ENCODE data around the gene GCSH.

Gene GCSH

GRCh38 chr16:81060576-81061306 lies 35.5 kb downstream of the GCSH start:
- Histone ChIP-seq H3K27ac (no peak overlapping the region), H3K4me3 (ENCODE audit: low read depth, low read length) (no peak overlapping the region), H3K27me3 (ENCODE audit: insufficient read depth, low read depth, severe bottlenecking) (no peaks in the 10 kb centered on the region), H3K36me3 (no peaks in the 10 kb centered on the region), H3K9me3 (ENCODE audit: severe bottlenecking) (no peaks in the 10 kb centered on the region)
- TF ChIP-seq CTCF (IDR thresholded peaks at IDR 0.05; ENCODE audit: low read depth, low read length), result no peak
- DNase-seq, result peak; percentile 7

DNA sequence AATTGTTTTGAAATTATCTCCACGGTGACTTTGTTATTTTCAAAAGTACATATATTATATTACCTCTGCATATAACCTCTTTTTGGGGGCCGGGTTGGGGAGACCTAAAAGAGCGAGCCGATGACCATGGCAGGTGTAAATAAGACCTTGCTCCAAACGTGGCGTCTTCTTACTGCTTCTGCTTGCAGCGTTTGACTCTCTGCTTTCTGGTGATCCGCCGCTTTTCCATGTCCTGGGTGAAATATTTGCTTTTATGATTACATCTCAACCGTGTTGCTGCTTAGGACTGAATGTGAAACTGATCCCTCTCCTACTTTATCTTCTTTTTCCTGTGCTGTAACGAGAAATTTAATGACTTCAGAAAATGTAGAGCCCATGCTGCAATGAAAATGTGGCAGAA lies 42.4 kb downstream of the GCSH start:
- TF ChIP-seq CTCF (IDR thresholded peaks at IDR 0.05; ENCODE audit: low read depth, low read length), result no peak
- no peaks in the 10 kb centered on the region for H3K36me3 ChIP-seq

DNA sequence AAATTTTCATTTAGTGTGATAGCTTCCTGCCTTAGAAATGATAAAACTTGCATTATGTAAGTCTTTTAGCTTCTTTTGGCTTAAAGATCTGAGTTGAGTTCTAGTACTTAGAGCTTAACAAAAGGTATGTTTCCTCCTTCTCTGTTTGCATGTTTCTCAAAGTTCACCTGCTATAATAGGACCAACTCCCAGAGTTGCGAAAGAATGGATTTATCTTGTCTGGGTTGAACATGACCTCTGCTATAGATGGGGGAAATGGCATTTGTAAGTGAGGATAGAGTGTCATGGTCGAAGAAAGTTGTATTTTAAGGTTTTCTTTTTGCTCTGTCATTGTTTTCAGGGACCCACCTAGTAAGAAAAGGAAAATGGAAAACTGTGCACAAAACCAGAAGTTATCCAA lies 53.4 kb downstream of the GCSH start:
- H3K27ac ChIP-seq, result no peak overlapping the region
- H3K27me3 ChIP-seq (ENCODE audit: insufficient read depth, low read depth, severe bottlenecking), result no peaks in the 10 kb centered on the region
- H3K9me3 ChIP-seq (ENCODE audit: severe bottlenecking), result no peaks in the 10 kb centered on the region
- H3K36me3 ChIP-seq, result no peaks in the 10 kb centered on the region
- no peak for DNase-seq
- H3K4me3 ChIP-seq (ENCODE audit: low read depth, low read length), result no peak overlapping the region
- TF ChIP-seq CTCF (IDR thresholded peaks at IDR 0.05; ENCODE audit: low read depth, low read length), result no peak

More for the DNA sequence above, 42.4 kb downstream of the GCSH start:
- H3K4me3 ChIP-seq (ENCODE audit: low read depth, low read length), result no peak overlapping the region
- no peak overlapping the region for H3K27ac ChIP-seq
- no peak for DNase-seq
- no peaks in the 10 kb centered on the region for H3K9me3 ChIP-seq (ENCODE audit: severe bottlenecking)
- H3K27me3 ChIP-seq (ENCODE audit: insufficient read depth, low read depth, severe bottlenecking), result no peaks in the 10 kb centered on the region

DNA sequence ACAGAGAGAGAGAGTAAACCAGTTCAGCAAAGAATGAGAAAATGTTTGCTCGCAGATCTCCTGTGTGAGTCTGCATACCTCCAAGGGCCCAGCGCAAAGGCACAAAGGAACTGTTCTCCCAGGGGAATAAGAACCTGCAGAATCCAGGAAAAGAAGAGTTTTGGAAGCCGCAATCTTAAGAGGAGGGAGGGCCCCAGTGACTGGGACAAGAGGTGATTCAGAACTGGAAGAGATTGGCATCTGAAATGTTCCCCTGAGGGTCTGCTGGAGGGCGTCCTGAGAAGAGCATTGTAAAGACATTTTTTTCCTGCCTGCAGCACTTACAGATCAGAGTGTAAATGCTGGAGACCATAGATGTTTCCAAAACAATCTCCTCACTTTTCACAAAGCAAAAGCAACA lies 54.5 kb downstream of the GCSH start:
- no peak for TF ChIP-seq CTCF (IDR thresholded peaks at IDR 0.05; ENCODE audit: low read depth, low read length)
- H3K36me3 ChIP-seq, result no peaks in the 10 kb centered on the region

DNA sequence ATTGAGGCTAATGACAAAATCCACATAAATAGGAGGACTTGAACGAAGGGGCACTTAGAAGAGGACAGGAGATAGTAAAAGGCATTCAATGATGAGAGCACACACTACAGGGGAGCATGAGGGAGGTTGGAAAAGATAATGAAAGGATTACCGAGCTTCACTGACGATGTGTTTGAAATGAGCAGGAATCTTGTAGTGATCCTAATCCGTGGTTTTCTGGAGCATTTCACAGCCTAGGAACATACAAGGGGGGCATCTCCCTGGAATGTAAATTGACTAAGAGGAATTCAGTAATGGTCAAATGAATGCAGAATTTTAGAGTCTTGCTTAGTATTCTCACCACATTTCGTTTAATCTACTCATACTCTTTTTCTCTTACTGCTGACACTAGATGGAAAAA lies 55.4 kb downstream of the GCSH start:
- no peaks in the 10 kb centered on the region for H3K9me3 ChIP-seq (ENCODE audit: severe bottlenecking)
- no peak overlapping the region for H3K4me3 ChIP-seq (ENCODE audit: low read depth, low read length)
- no peaks in the 10 kb centered on the region for H3K27me3 ChIP-seq (ENCODE audit: insufficient read depth, low read depth, severe bottlenecking)
- H3K36me3 ChIP-seq, result no peaks in the 10 kb centered on the region
- TF ChIP-seq CTCF (IDR thresholded peaks at IDR 0.05; ENCODE audit: low read depth, low read length), result no peak
- no peak overlapping the region for H3K27ac ChIP-seq
- DNase-seq, result no peak

More for the DNA sequence above, 54.5 kb downstream of the GCSH start:
- Histone ChIP-seq H3K27me3 (ENCODE audit: insufficient read depth, low read depth, severe bottlenecking) (no peaks in the 10 kb centered on the region), H3K4me3 (ENCODE audit: low read depth, low read length) (no peak overlapping the region), H3K9me3 (ENCODE audit: severe bottlenecking) (no peaks in the 10 kb centered on the region), H3K27ac (no peak overlapping the region)
- DNase-seq, result no peak

- no peaks in the 10 kb centered on the region for H3K36me3 ChIP-seq
- no peak for DNase-seq
- TF ChIP-seq CTCF (IDR thresholded peaks at IDR 0.05; ENCODE audit: low read depth, low read length), result no peak
These were observed 56.1 kb downstream of the GCSH start for GRCh38 chr16:81040131-81040530.

More at GRCh38 chr16:81040131-81040530, 56.1 kb downstream of the GCSH start:
- H3K27ac ChIP-seq, result no peak overlapping the region
- no peaks in the 10 kb centered on the region for H3K9me3 ChIP-seq (ENCODE audit: severe bottlenecking)
- no peaks in the 10 kb centered on the region for H3K27me3 ChIP-seq (ENCODE audit: insufficient read depth, low read depth, severe bottlenecking)
- no peak overlapping the region for H3K4me3 ChIP-seq (ENCODE audit: low read depth, low read length)
